CD14-positive monocyte (primary cell): ENCODE measurements around the gene SLC25A42. TPM values are rescaled to one million over a fixed set of nuclear protein-coding genes. Genes with fewer than 3 reads are reported as not detected.

ENCODE experiments used
- DNase-seq, 3 donors: peaks; one replicate each; pipeline ENCODE4 v3.0.0-alpha.2; 2011 to 2022
- H2AFZ ChIP-seq: 2 replicates; pipeline ENCODE4 v1.6.0; 2012; ENCODE audit warnings: mild to moderate bottlenecking, low read depth, low read length, inconsistent platforms; ENCODE audit not compliant: insufficient read depth, poor library complexity, severe bottlenecking
- H3K27ac ChIP-seq, 2 donors: 1 replicate in 1 of 2; 2 replicates in 1 of 2; pipeline ENCODE4 v1.5.1; 2012 to 2013; ENCODE audit warnings: low read length in 2 of 2, control low read depth in 1 of 2, inconsistent platforms in 1 of 2, low read depth in 1 of 2, mild to moderate bottlenecking in 1 of 2
- H3K27me3 ChIP-seq, 2 donors: one replicate each; pipeline versions ENCODE4 v1.6.0 to v1.6.1; 2011 to 2013; ENCODE audit warnings: low read length in 2 of 2; ENCODE audit not compliant: control insufficient read depth in 2 of 2, insufficient read depth in 2 of 2
- H3K36me3 ChIP-seq, 2 donors: replicated peaks in 1 of 2; 1 replicate in 1 of 2; 2 replicates in 1 of 2; pipeline versions ENCODE4 v1.5.1 to v1.6.1; 2012 to 2013; ENCODE audit warnings: low read length in 2 of 2, control low read depth in 1 of 2, inconsistent platforms in 1 of 2, mild to moderate bottlenecking in 1 of 2; ENCODE audit not compliant: insufficient read depth in 2 of 2, control insufficient read depth in 1 of 2
- H3K4me1 ChIP-seq, 2 donors: 1 replicate in 1 of 2; 2 replicates in 1 of 2; pipeline versions ENCODE4 v1.5.1 to v1.6.1; 2012 to 2013; ENCODE audit warnings: low read length in 2 of 2, control low read depth in 1 of 2, inconsistent platforms in 1 of 2, mild to moderate bottlenecking in 1 of 2, moderate library complexity in 1 of 2; ENCODE audit not compliant: insufficient read depth in 2 of 2, control insufficient read depth in 1 of 2
- H3K4me2 ChIP-seq: replicated peaks from 2 replicates; pipeline ENCODE3; 2012; ENCODE audit warnings: low read length, moderate library complexity, mild to moderate bottlenecking; ENCODE audit not compliant: poor library complexity, severe bottlenecking; ENCODE audit errors: extremely low read depth
- H3K4me3 ChIP-seq, 3 experiments: fragments of 200-600 bp in 1 of 3; sonication (generic) in 1 of 3; replicated peaks in 1 of 3; 1 replicate in 2 of 3; 2 replicates in 1 of 3; pipeline ENCODE4 v1.5.1; 2011 to 2013; ENCODE audit warnings: low read length in 3 of 3, mild to moderate bottlenecking in 3 of 3, control low read depth in 2 of 3, low read depth in 2 of 3, inconsistent platforms in 1 of 3, moderate library complexity in 1 of 3
- H3K79me2 ChIP-seq: 2 replicates; pipeline ENCODE4 v1.6.0; 2012; ENCODE audit warnings: mild to moderate bottlenecking, control low read depth, inconsistent platforms, low read length, moderate library complexity; ENCODE audit not compliant: insufficient read depth
- H3K9ac ChIP-seq: 2 replicates; pipeline ENCODE4 v1.6.0; 2017; ENCODE audit warnings: low read length, mild to moderate bottlenecking; ENCODE audit not compliant: insufficient read depth, poor library complexity, severe bottlenecking
- H3K9me3 ChIP-seq, 2 donors: replicated peaks in 1 of 2; 1 replicate in 1 of 2; 2 replicates in 1 of 2; pipeline versions ENCODE4 v1.5.1 to v1.6.1; 2012 to 2013; ENCODE audit warnings: low read length in 2 of 2, control low read depth in 1 of 2; ENCODE audit not compliant: control insufficient read depth in 1 of 2, insufficient read depth in 1 of 2
- H4K20me1 ChIP-seq: 2 replicates; pipeline ENCODE4 v1.6.0; 2012; ENCODE audit warnings: mild to moderate bottlenecking, low read length, control low read depth, moderate library complexity; ENCODE audit not compliant: insufficient read depth
- H3K27ac Mint-ChIP-seq, 7 donors: one replicate each; pipeline ENCODE4 v1.8.0; 2020; ENCODE audit warnings: mild to moderate bottlenecking in 7 of 7, mixed read lengths in 7 of 7, moderate library complexity in 6 of 7, inconsistent platforms in 2 of 7
- H3K27me3 Mint-ChIP-seq, 3 donors: one replicate each; pipeline ENCODE4 v1.8.0; 2021 to 2022; ENCODE audit warnings: low read depth in 3 of 3, mild to moderate bottlenecking in 3 of 3, mixed read lengths in 3 of 3, moderate library complexity in 3 of 3, inconsistent platforms in 1 of 3
- H3K36me3 Mint-ChIP-seq, 2 donors: one replicate each; pipeline ENCODE4 v1.8.0; 2020; ENCODE audit warnings: mixed read lengths in 2 of 2, inconsistent platforms in 1 of 2, mild to moderate bottlenecking in 1 of 2
- H3K4me1 Mint-ChIP-seq: one replicate; pipeline ENCODE4 v1.8.0; 2020; ENCODE audit warnings: mild to moderate bottlenecking, mixed read lengths
- H3K4me3 Mint-ChIP-seq, 2 donors: one replicate each; pipeline ENCODE4 v1.8.0; 2020; ENCODE audit warnings: mild to moderate bottlenecking in 2 of 2, mixed read lengths in 2 of 2, moderate library complexity in 1 of 2
- H3K9me3 Mint-ChIP-seq, 7 donors: one replicate each; pipeline ENCODE4 v1.8.0; 2020 to 2022; ENCODE audit warnings: mixed read lengths in 7 of 7, mild to moderate bottlenecking in 6 of 7, moderate library complexity in 6 of 7, inconsistent platforms in 2 of 7
- CTCF ChIP-seq: fragments of 200-600 bp; IDR thresholded peaks from one replicate; pipeline ENCODE4 v1.8.0; 2022; ENCODE audit warnings: antibody characterized with exemption, mild to moderate bottlenecking
- WGBS: methylation state at CpG from one replicate; pipeline ENCODE4 v1.1.5; 2013; ENCODE audit warnings: missing lambda C conversion rate; ENCODE audit not compliant: insufficient coverage; 5-methylcytosine and 5-hydroxymethylcytosine counted together
- intact Hi-C, 2 donors: fragments of 100-400 bp; cut with micrococcal nuclease; formaldehyde crosslinking; loops; one replicate each; pipeline versions ENCODE4 v1.15.0 to v1.15.1; 2023
- polyA plus RNA-seq, 3 donors: library from polyadenylated mRNA; depleted of rRNA in 1 of 3; unstranded in 2 of 3; stranded (reverse) in 1 of 3; fragments of 300-500 nt in 2 of 3; fragments of >200 nt in 1 of 3; fragmentation: Illumina TruSeq in 2 of 3; gene quantifications; 1 replicate in 2 of 3; 2 replicates in 1 of 3; pipeline ENCODE4 v1.2.3, GENCODE V29; 2012 to 2021

Gene SLC25A42
- polyA plus RNA-seq, 3 donors = 0.68 to 3.1 (median 1.1) TPM

- Mint-ChIP-seq H3K9me3 (peaks cover 0 to 2% (median 0%) of the 10 kb centered on the region in 7 donors), H3K4me3 (no peak overlapping the region), H3K4me1 (peaks cover 26% of the 10 kb centered on the region), H3K36me3 (no peaks in the 10 kb centered on the region), H3K27ac (peak overlapping the region in 1 of 7 donors; percentile 19), H3K27me3 (peaks cover 8 to 11% (median 10%) of the 10 kb centered on the region in 3 donors)
- intact Hi-C loops = loop anchor here (5.0 kb wide), 1 partner anchor 88 kb away; no protein-coding TSS in a partner anchor
- WGBS = 36% methylated on average over 3 of the region's 5 CpGs
- Histone ChIP-seq H3K4me3 (no peak overlapping the region), H3K36me3 (no peaks in the 10 kb centered on the region), H3K27ac (no peak overlapping the region), H3K27me3 (no peaks in the 10 kb centered on the region), H2AFZ (no peak overlapping the region), H3K9ac (no peak overlapping the region), H3K4me2 (no peak overlapping the region), H3K79me2 (no peaks in the 10 kb centered on the region), H3K9me3 (no peaks in the 10 kb centered on the region), H4K20me1 (no peaks in the 10 kb centered on the region), H3K4me1 (peaks cover 16 to 17% of the 10 kb centered on the region in 2 donors)
- TF ChIP-seq CTCF = peak; percentile 61
- no peak for DNase-seq
Measured at GRCh38 chr19:19139876-19140229, 76.1 kb downstream of the SLC25A42 start.

DNA sequence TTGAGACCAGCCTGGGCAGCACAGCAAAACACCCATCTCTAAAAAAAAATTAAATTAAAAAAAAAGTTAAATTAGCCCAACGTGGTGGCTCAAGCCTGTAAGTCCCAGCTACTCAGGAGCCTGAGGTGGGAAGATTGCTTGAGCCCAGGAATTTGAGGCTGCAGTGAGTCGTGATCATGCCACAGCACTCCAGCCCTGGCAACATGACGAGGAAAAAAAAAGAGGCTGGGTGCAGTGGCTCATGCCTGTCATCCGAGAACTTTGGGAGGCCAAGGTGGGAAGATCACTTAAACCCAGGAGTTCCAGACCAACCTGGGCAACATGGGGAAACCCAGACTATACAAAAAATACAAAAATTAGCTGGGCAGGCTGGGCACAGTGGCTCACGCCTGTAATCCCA is 76.7 kb downstream of the SLC25A42 start:
- H3K4me1 Mint-ChIP-seq = peaks cover 22% of the 10 kb centered on the region
- no peak overlapping the region for H3K9ac ChIP-seq
- H3K79me2 ChIP-seq = no peaks in the 10 kb centered on the region
- H3K36me3 Mint-ChIP-seq = no peaks in the 10 kb centered on the region
- no peak for TF ChIP-seq CTCF
- no peak overlapping the region for H3K4me3 ChIP-seq
- H3K9me3 Mint-ChIP-seq = peaks cover 0 to 2% (median 0%) of the 10 kb centered on the region in 7 donors
- no peaks in the 10 kb centered on the region for H3K27me3 ChIP-seq
- no peaks in the 10 kb centered on the region for H4K20me1 ChIP-seq
- peaks cover 14 to 16% of the 10 kb centered on the region in 2 donors for H3K4me1 ChIP-seq
- H3K36me3 ChIP-seq = no peaks in the 10 kb centered on the region
- 73% methylated on average over 4 of the region's 5 CpGs for WGBS
- no peak overlapping the region for H3K27ac Mint-ChIP-seq
- intact Hi-C loops = no loop called here
- H3K27ac ChIP-seq = no peak overlapping the region
- H3K4me3 Mint-ChIP-seq = no peak overlapping the region
- no peak overlapping the region for H2AFZ ChIP-seq
- no peaks in the 10 kb centered on the region for H3K9me3 ChIP-seq
- H3K4me2 ChIP-seq = no peak overlapping the region
- no peak for DNase-seq
- H3K27me3 Mint-ChIP-seq = peaks cover 8 to 11% (median 10%) of the 10 kb centered on the region in 3 donors
